CD4-positive, alpha-beta T cell treated with Interleukin-17A for 4 hours (primary cell): Measurements from ENCODE around the gene CREB3L4.
A peak's percentile ranks its signal among the peaks of the same experiment; 100 is the strongest.

Experiments
- DNase-seq: peaks from one replicate; pipeline ENCODE4 v3.0.0-alpha.2; 2020; ENCODE audit warnings: mixed read lengths

Gene CREB3L4

DNA sequence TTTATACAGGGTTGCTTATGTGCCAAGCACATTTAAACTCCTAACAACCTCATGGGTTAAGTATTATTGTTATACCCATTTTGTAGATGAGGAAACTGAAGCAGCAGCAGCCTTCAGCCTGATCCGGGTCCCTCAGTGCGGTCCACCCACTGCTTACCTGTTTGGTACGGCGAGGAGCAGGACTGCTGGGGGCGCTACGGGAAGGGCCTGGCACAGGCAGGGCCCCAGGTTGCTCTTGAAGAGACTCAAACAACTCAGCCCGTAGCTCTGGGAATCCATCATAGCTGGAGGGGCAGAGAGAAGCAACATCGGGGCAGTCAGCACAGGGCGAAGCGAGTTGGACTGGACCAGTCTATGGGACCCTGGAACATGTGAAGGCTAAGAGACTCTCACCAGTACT, 30.4 kb upstream of the CREB3L4 start:
- DNase-seq, result no peak

- no peak for DNase-seq
Observed at GRCh38 chr1:153938996-153939395, 28.7 kb upstream of the CREB3L4 start.

DNA sequence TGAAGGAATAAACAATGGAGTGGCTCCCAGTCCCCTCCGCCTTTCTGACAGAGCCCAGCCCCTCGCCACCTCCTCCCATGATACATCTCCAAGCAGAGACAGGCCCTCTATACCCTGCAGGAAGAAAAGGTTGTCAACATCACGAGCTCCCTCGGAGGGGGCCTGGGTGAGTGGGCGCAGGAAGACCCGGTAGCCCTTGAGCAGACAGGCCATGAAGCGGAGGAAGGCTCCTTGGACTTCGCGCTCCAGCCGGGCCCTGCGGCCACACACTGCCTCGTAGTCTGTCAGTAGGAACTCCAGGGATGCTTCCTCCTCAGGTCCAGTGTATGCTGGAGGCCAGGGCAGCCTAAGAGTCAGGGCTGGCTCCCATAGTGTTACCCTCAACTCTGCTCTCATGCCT, 28.2 kb upstream of the CREB3L4 start:
- DNase-seq, result no peak

DNA sequence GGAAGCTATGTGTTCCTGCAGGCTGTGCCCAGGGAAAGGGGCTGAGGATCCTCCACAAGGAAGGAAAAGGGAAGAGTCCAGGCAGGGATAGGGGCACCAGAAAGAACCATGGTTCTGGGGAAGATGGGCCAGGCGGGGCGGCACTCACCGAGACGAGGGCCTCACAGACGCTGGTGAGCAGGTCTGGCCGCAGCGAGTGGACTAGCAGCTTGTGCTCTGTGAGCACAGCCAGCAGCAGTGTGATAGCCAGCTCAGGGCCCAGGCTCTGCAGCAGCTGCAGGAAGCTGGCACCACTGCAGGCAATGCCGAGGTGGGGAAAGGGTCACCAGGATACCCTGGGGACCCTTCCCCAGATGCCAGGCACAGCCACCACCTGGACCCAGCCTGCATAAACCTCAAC, 26.9 kb upstream of the CREB3L4 start:
- DNase-seq, result no peak

GRCh38 chr1:153941826-153942725, 25.6 kb upstream of the CREB3L4 start:
- DNase-seq, result no peak

- DNase-seq, result no peak
Observed at GRCh38 chr1:153942766-153943549, 24.7 kb upstream of the CREB3L4 start.

DNA sequence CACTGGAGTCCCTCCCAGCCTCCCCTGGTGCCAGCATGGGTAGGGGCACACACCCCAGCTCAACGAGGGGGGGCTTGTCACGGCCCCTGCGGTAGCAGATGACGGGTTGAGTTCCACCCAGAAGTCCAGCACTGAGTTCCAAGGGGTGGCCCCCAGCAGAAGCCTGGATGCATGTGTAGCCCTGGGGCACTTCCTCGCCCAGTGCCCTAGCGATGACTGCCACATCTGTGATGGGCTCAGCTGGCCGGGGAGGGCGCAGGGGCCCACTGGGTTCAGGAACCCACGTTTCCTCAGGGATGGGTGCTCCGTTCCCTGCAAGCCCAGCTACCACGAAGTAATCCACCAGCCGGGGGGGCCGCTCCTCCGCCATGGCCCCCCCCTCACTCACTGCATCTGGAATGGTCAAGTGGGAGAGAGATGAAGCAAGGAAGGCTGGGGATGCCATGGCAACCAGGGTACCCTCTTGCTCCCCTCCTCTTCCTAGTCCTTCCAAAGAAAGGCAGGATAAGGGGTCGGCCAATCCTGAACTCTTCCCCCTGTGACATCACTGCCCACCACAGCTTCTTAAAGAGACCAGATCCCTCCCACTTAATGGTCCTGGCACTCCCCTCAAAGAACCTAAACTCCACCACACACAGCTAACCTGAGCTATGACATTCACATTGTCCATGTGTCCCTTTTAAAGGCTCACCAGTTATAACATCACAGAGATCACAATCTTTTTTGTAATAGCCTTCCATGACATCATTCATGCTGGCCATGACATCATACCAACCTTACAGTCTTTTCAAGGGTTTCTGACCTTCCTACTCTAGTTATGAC, 23.5 kb upstream of the CREB3L4 start:
- DNase-seq, result no peak

DNA sequence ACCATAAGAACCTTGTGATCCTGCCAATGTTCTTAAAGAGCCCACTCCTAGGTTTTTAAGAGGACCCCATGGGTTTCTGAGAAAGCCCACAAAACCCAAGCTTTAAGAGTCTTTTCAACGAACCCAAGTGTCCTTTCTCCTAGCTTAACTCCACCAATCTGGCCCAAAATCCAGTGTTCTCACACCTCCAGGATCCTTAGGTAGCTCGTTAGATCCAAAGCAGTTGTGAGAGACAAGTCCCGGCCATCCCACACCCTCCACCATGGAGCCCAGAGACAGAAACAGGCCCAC, 22.9 kb upstream of the CREB3L4 start:
- DNase-seq, result no peak

DNA sequence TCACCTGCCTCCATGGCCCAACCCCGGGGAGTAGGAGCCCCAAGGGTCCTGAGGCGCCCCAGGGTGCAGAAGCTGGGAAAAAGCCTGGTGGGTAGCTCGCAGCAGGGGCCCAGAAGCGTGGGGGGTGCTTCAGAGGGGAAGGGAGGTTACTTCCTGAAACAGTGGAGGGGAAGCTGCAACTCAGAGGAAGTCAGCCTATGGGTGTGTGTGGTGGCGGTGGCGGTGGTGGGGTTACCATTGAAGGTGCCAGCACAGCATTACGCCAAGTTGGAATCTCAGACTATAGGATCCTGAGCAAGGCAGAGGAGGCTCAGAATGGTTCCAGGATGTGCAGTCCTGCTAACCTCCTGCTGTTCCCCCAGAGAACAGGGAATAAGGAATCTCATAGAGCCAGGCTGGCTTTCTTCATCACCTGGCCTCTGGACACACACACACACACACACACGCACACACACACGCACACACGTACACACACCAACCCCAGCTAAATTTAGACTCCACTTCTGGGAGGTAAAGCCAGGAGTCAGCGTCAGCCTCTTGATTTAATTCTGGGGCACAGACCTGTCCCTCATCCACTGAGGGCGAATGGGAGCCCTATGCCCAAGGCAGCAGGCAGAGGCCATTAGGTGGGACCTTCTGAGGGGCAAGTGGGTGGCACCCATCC, 22.4 kb upstream of the CREB3L4 start:
- peak; percentile 82 for DNase-seq

DNA sequence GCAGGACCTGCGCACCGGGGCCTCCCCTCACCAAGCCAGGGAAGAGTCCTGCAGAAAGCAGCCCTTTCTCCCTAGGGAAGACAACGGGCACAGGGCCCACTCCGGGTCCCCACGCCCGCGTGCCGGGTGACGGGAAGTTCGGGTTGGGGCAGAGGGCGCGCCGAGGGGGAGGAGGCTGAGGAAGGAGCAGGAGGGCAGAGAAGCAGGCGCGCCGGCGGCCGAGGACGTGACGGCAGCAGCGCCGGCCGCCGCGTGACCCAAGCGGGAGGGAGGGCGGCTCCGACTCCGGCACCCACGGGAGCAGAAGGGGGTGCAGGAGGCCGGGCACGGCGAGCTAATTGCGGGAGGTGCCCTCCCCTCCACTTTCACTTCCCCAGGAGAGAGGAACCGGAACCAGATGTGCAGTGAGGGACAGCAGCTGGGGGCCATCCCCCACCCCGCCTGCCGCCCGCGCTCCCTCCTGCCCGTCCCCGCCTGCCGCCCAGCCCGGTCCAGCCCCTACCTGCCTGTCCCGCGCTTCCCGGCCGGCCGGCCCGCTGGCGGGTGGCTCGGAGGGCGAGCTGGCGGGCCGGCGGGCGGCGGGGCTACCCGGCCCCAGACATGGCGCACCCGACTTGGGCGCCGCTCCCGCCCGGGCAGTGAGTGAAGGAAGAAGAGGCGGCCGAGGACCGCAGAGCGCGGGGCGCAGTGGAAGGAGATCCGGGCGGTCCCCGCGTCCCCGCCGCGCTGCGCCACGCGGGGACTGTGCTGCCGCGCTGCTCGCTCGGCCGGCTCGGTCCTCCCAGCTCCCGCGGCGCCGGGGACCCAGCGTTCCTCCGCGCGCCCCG, 21.7 kb upstream of the CREB3L4 start:
- DNase-seq, result peak; percentile 77

DNA sequence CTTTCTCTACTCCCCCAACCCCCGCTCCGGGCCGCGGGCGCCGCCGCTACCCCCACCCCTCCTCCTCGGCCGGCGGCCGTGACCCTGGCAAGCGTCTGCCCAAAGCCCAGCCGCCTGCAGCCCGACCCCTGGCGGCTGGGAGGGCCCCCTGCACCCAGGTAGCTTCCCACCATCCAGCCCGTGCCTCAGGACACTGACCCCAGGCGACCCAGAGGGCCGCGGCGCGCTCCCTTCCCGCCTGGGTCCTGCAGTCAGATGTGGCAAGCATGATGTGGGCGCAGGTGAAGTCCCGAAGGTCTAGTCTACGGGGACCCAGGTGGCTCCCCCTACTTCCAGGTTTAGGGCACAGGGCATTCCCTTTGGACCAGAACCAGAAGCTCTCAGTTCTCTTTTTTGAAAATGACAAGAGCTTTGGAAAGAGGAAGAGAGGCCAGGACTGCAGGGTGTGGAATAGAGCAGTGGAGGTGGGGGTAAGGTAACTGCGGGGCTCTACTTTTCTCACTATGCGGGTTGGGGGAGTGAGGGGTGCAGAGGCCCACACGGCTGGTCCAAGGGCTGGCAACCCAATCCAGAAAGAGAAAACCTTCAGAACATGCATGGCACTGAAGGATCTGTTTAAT, 21.0 kb upstream of the CREB3L4 start, which contains the start of gene DENND4B:
Gene DENND4B (minus strand): TSS at position 97 of the 620 bp plus-strand sequence. CDS start 2,344 bp downstream, outside the sequence.
- DNase-seq, result peak; percentile 81

- no peak for DNase-seq
Observed at GRCh38 chr1:153951183-153951582, 16.5 kb upstream of the CREB3L4 start.

- no peak for DNase-seq
Observed at GRCh38 chr1:153951801-153952200, 15.9 kb upstream of the CREB3L4 start.

DNA sequence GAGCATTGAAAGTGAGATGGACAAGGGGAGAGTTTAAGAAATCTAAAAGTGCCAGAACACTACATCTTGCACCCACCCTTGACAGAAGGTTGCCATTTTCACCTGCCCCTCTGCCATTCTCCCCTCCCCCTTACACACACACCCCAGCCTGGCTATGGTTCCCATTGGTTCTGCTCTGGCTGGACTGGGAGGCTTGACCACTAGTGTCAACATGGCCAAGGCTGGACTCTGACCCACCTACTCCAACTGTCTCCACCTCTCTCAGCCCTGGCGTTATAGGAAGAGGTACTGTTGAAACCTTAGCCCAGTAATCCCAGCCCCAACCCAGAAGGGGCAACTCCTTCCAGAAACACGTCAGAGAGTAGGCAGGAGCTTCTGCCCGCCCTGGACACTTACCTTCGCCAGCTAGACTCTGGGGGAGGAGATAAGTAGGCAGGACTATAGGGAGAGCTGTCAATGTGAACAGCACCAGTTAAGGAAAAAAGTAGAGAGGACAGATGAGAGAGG, 13.8 kb upstream of the CREB3L4 start:
- no peak for DNase-seq

GRCh38 chr1:153954826-153955225, 12.9 kb upstream of the CREB3L4 start:
- DNase-seq, result no peak

- no peak for DNase-seq
Observed at GRCh38 chr1:153956997-153957715, 10.5 kb upstream of the CREB3L4 start.

DNA sequence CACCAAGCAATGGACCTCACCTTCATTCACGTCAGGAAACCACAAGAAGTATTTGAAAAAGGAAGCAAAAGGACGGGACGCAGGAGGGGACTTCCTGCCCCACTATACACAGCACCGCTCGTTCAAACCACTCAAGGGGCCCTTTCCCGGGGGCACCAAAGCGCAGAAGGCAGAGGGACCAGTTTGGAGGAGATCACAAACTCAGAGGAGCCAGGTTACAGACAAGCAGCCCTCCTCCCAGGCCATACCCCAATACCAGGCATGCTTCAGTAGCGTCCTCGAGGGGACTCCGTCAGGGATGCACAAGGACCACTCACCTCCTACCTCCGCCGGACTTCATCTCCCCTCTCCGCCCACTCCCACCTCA, 10.0 kb upstream of the CREB3L4 start:
- DNase-seq, result peak; percentile 47

DNA sequence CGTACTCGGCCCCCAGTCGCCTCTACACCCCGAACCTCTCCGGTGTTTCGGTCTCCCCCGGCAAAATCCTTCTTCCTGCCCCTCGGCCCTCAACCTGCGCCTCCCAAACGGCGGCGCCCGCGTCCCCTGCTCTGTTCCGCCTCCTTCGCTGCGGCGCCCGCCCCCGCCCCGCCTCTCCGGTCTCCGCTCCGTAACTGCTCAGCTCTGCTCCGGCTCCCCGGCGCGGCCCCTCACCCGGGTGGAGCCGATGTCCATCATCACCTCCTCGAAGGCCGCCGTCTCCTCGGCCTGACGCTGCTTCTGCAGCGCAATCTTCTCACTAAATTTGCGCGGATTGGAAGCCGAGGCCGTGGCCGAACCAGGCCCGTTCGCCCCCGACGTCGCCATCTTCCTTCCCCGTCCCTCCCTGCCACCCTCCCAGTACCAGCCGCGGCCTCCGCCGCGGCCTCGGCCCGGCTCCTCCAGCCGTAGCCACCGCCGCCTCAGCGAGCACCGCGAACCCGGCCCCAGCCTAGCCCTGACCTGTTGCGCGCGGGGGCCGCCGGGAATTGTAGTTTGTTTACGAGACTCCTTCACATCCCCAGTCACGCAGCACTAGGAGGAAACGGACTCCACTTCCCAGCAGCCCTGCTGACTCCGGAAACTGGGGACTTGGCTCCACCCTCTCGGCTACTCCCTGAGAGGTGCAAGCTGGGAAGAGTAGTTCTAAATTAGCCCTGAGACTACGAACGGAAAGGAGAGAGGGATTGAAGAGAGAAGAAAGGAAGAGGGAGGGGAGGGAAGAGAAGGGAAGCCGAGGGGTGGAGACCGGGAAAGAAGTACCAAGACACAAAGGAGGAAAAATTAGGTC, 9.4 kb upstream of the CREB3L4 start, which contains the start of gene CRTC2:
Gene CRTC2 (minus strand): TSS at position 502 of the 850 bp plus-strand sequence. CDS start 115 bp downstream, at position 387.
- DNase-seq, result peak; percentile 99

DNA sequence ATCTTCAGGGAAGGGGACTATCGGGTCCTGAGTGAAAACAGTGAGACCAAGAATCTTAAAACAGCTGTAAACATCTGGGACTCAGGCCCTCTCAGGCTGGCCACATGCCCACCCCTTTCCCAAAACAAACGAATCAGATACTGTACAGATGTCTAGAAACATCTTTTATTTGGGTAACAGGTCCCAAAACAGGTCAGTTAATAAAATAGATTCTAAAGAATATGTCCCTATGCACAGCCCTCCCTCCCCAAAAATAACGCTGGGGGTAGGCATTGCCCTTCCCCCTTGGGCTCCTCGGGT, 8.8 kb upstream of the CREB3L4 start:
- DNase-seq, result no peak
